ENCODE data around the gene DCTN3. TPM values are rescaled to one million over a fixed set of nuclear protein-coding genes. Genes with fewer than 3 reads are reported as not detected.

DCTN3 gene
- total and polyA plus RNA-seq, 9 of the 15 experiments (the other 6 are each of a cell fraction or from before 2014, with no cell fraction given) = 11.0 to 51.0 (median 41.9) TPM

DNA sequence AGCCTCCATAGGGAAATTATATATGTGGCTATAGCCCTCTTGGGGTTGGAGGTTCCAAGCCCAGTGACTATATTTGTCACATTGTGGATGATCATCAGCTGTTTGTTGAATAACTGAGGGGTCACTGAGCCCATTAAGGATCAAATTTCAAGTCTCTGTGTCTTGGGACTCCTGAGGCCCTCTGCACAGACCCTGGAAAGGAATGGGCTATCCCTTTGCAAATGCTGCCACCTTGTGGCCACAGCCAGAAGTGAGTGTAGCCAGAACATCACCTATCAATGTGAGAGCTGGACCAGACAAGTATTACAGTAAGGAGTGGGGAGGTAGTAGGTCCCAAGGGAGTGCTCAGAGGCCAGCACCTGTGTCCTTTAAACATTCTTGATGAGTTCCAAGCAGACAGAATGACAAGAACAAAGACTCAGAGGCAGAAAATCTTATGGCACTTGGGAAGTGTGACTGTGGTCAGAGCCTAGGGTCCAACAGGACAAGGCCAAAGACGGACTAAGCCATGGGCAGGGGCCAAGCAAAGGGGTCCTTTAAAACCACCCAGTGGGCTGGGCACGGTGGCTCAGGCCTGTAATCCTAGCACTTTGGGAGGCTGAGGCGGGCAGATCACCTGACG is 16.6 kb downstream of the DCTN3 start (continued):
- TF ChIP-seq ZNF133 (CRISPR knock-in tag; IDR thresholded peaks at IDR 0.05) (no peak), STAG1 (CRISPR knock-in tag; IDR thresholded peaks at IDR 0.05; ENCODE audit: borderline replicate concordance) (peak; percentile 51; the same call in 1 of the 2 replicates), CTCF (IDR thresholded peaks at IDR 0.05 in 2 of 3, conservative IDR thresholded peaks at IDR 0.05 in 1 of 3; ENCODE audit: insufficient read depth in 2 of 3, low read depth in 1 of 3, low read length in 3 of 3) (peak; percentile 75 to 86 (median 84))

DNA sequence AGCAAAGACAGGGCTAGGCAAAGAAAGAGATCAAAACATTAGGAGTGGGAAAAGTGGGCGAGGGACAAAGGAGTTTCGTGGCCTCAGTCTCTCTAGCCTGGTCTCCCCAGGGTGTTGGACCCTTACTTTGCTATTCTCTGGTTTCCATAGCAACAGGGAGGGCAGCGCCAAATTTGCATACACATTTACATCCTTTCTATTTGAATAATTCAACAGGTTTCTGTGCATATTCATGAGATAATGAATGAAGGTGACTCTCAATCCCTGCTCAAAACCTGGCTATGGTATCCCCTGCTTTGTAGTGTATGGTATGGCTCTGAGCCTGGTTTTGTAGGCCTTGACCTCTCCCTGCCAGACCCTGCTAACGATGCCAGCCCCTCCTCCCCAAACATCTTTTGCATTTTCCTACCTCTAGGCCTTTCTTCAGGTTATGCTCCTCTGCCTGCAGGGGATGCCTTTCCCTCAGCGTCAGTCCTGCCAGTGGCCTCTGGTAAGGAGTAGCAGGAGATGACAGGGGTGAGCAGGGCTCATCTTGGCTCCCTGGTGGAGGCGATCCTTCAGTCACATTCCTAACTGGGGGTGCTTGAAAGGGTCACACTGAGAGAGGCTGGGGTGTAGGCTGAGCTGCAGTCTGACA is 18.2 kb downstream of the DCTN3 start:
- DNase-seq (ENCODE audit: extremely low read depth in 1 of 4, low spot score in 3 of 4) = no peak
- Histone ChIP-seq H3K27ac (ENCODE audit: extremely low read depth, low read depth, low read length) (no peak overlapping the region), H3K9me1 (ENCODE audit: control insufficient read depth, insufficient read depth, low read length) (no peaks in the 10 kb centered on the region), H2AFZ (ENCODE audit: low read depth, low read length) (no peak overlapping the region), H4K20me1 (replicated peaks; ENCODE audit: control insufficient read depth, insufficient read depth, low read length) (peaks cover 10% of the 10 kb centered on the region; the same call in 1 of the 2 replicates), H3K9me3 (replicated peaks; ENCODE audit: control insufficient read depth, insufficient read depth, low read depth, low read length) (no peaks in the 10 kb centered on the region), H3K4me1 (replicated peaks in 1 of 2; ENCODE audit: control insufficient read depth in 2 of 2, insufficient read depth in 2 of 2, low read length in 2 of 2) (peaks cover 0 to 7% of the 10 kb centered on the region in 2 experiments; a peak in 2 of 5 replicates), H3K36me3 (ENCODE audit: control insufficient read depth, insufficient read depth, low read length) (no peaks in the 10 kb centered on the region), H3K4me2 (ENCODE audit: insufficient read depth, low read length) (no peak overlapping the region), H3K79me2 (ENCODE audit: control insufficient read depth, insufficient read depth, low read length) (no peaks in the 10 kb centered on the region), H3K9ac (ENCODE audit: insufficient read depth in 1 of 2, low read depth in 2 of 2, low read length in 2 of 2) (no peak overlapping the region), H3K4me3 (no peak overlapping the region), H3K27me3 (ENCODE audit: control insufficient read depth in 2 of 2, insufficient read depth in 2 of 2, low read length in 2 of 2) (no peaks in the 10 kb centered on the region)
- peak; percentile 85 for TF ChIP-seq RFX1 (IDR thresholded peaks at IDR 0.05)
- no peak for TF ChIP-seq DPF2 (IDR thresholded peaks at IDR 0.05)
- intact Hi-C loops (cut with micrococcal nuclease) = no loop called here
- no peak for ATAC-seq
- in situ Hi-C loops (cut with MboI) = loop anchor here (10.0 kb wide), 1 partner anchor 197 kb away; no protein-coding TSS in a partner anchor
- no peak for FAIRE-seq
- 0% methylated on average over 5 of the region's 6 CpGs for WGBS (ENCODE audit: insufficient coverage, low coverage, missing lambda C conversion rate)
- no TSS peak for BruUV-seq (replicated peaks)
- ChIA-PET POLR2A (interaction anchor here (0.8 kb wide), 1 partner anchor 10 kb away, joined by 4 read pairs; the partner anchor contains the start of gene RPP25L), CTCF (ENCODE audit: low intra/inter-chr PET ratio) (interaction anchor here (1.0 kb wide), 1 partner anchor 53 kb away, joined by 3 read pairs; no protein-coding TSS in a partner anchor)

All from K562 (cell line).